ENCODE data around the gene R3HDM4. TPM values are rescaled to one million over a fixed set of nuclear protein-coding genes. Genes with fewer than 3 reads are reported as not detected.

R3HDM4 gene
- polyA plus RNA-seq, 2 of the 4 experiments (the other 2 are of a cell fraction): 22.7 to 24.8 TPM

DNA sequence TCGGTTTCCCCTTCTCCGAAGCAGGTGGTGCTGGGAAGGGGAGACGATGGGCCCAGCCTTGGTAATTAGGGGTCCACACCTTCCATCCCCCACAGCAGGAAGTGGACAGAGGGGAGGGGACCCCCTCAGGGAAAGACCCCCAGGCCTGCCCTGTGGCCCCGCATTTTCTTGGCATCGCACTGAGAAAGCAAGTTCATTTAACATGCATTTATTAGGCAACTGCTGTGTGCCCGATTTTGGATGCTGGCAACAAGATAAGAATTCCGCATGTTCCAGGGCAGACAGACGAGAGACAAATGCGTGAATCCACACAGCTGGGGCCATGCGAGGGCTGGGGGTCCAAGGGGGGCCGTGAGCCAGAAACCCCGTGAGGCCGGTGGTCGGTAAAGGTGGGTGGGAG, 41.3 kb upstream of the R3HDM4 start (continued):
- TF ChIP-seq, protein P1, sequence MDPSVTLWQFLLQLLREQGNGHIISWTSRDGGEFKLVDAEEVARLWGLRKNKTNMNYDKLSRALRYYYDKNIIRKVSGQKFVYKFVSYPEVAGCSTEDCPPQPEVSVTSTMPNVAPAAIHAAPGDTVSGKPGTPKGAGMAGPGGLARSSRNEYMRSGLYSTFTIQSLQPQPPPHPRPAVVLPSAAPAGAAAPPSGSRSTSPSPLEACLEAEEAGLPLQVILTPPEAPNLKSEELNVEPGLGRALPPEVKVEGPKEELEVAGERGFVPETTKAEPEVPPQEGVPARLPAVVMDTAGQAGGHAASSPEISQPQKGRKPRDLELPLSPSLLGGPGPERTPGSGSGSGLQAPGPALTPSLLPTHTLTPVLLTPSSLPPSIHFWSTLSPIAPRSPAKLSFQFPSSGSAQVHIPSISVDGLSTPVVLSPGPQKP (IDR thresholded peaks at IDR 0.05; ENCODE audit: low read depth, low read length): no peak
- TF ChIP-seq HDAC2 (IDR thresholded peaks at IDR 0.05) (no peak), SREBF2 (IDR thresholded peaks at IDR 0.05) (no peak), ESRRA (IDR thresholded peaks at IDR 0.05; ENCODE audit: borderline replicate concordance, low read length) (no peak)

- Histone ChIP-seq H3K4me2 (no peak overlapping the region), H3K9me3 (no peaks in the 10 kb centered on the region), H3K27ac (peak overlapping the region in 1 of 2 experiments; percentile 71; a peak in 3 of 6 replicates), H3K4me1 (peaks cover 30% of the 10 kb centered on the region), H3K4me3 (no peak overlapping the region)
- WGBS (ENCODE audit: missing lambda C conversion rate): 88% methylated on average over 16 of the region's 33 CpGs
- FAIRE-seq (no peak), DNase-seq (ENCODE audit: low read depth in 1 of 2, low spot score in 1 of 2) (no peak), ATAC-seq (no peak)
- CTCF ChIA-PET: no interaction called here
- TF ChIP-seq HOXB13 (CRISPR knock-in tag; IDR thresholded peaks at IDR 0.05; ENCODE audit: low read depth) (no peak), FOSB (CRISPR knock-in tag; IDR thresholded peaks at IDR 0.05) (no peak), FOSL2 (IDR thresholded peaks at IDR 0.05) (no peak), FOSL2 (CRISPR knock-in tag; IDR thresholded peaks at IDR 0.05) (no peak), BCL3 (IDR thresholded peaks at IDR 0.05) (no peak), BHLHE40 (IDR thresholded peaks at IDR 0.05; ENCODE audit: low read depth, low read length) (no peak), RARB (CRISPR knock-in tag; IDR thresholded peaks at IDR 0.05) (no peak)
- TF ChIP-seq, protein P2, sequence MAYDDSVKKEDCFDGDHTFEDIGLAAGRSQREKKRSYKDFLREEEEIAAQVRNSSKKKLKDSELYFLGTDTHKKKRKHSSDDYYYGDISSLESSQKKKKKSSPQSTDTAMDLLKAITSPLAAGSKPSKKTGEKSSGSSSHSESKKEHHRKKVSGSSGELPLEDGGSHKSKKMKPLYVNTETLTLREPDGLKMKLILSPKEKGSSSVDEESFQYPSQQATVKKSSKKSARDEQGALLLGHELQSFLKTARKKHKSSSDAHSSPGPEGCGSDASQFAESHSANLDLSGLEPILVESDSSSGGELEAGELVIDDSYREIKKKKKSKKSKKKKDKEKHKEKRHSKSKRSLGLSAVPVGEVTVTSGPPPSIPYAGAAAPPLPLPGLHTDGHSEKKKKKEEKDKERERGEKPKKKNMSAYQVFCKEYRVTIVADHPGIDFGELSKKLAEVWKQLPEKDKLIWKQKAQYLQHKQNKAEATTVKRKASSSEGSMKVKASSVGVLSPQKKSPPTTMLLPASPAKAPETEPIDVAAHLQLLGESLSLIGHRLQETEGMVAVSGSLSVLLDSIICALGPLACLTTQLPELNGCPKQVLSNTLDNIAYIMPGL (CRISPR knock-in tag; IDR thresholded peaks at IDR 0.05; ENCODE audit: borderline replicate concordance): no peak
- POLR2A ChIA-PET: no interaction called here
Measured at GRCh38 chr19:953445-954271, 40.6 kb upstream of the R3HDM4 start.

DNA sequence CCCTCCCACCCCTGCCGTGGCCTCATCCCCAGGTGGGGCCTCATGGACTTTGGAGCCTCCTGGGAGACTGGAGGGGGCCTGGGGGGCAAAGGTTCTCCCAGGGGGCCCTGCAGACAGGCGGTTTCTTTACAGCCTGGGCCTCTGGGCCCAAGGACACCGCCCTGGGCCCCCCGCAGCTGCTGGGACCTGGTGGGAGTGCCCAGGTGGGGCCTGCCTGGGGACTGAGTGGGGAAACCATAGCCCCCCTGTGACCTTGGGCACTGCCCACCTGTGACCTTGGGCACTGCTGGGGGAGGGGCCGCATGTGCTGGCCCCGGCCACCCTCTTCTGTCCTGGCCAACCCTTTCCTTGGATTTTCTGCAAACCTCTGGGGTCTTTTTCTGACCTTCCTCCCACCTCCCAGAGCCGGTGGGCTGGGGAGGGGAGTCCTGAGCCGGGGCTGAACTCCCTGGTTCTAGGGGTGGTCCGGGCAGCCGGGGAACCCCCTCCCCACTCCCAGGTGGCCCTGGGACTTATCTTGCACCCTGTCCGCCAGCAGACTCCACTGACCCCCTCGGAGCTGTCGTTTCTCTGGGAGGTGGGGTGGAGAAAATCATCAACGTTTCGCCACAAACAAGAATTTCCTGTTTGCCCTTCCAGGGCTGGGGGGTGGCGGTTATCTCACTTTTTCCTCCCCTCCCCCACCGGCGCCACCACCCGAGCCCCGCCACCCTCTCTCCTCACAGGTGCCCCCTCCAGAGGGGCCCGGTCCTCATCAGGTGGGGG, 39.8 kb upstream of the R3HDM4 start:
- ChIA-PET CTCF (interaction anchor here (0.6 kb wide), 1 partner anchor 43 kb away, joined by 3 read pairs; no protein-coding TSS in a partner anchor), POLR2A (no interaction called here)
- Histone ChIP-seq H3K4me2 (peak overlapping the region; percentile 41), H3K9me3 (no peaks in the 10 kb centered on the region), H3K27ac (peak overlapping the region in 1 of 2 experiments; percentile 71; a peak in 3 of 6 replicates), H3K4me3 (no peak overlapping the region), H3K4me1 (peaks cover 26% of the 10 kb centered on the region)
- TF ChIP-seq BHLHE40 (IDR thresholded peaks at IDR 0.05; ENCODE audit: low read depth, low read length) (no peak), CTCF (IDR thresholded peaks at IDR 0.05) (no peak), ZC3H11A (IDR thresholded peaks at IDR 0.05) (no peak), TP53 (CRISPR knock-in tag; IDR thresholded peaks at IDR 0.05) (no peak), TFCP2L1 (CRISPR knock-in tag; IDR thresholded peaks at IDR 0.05) (no peak)
- 41% methylated on average over 13 of the region's 21 CpGs for WGBS (ENCODE audit: missing lambda C conversion rate)
- DNase-seq (ENCODE audit: low read depth in 1 of 2, low spot score in 1 of 2) (no peak), ATAC-seq (no peak), FAIRE-seq (no peak)

All from A549 (cell line).